Calu3 (cell line): ENCODE results near the gene CDH22. TPM values are rescaled to one million over a fixed set of nuclear protein-coding genes. Genes with fewer than 3 reads are reported as not detected.

Experiments used
- BruUV-seq: library from RNA; stranded (reverse); fragments of 400-500 nt; replicated peaks from 2 replicates; lab custom pipeline; 2021; lab: Mats Ljungman, UMichigan
- CTCF ChIA-PET: fragments of 300-600 bp; sonication (Branson Sonifier 250); formaldehyde crosslinking; loops from one replicate; lab custom pipeline; 2022; ENCODE audit warnings: antibody characterized with exemption; lab: Charles Lee
- DNase-seq: peaks from one replicate; pipeline ENCODE4 v3.0.0; 2022
- H3K27ac Mint-ChIP-seq: one replicate; pipeline ENCODE4 v1.8.0; 2022; ENCODE audit warnings: mixed read lengths; ENCODE audit not compliant: unreplicated experiment
- H3K27me3 Mint-ChIP-seq: one replicate; pipeline ENCODE4 v1.8.0; 2022; ENCODE audit warnings: mixed read lengths; ENCODE audit not compliant: unreplicated experiment
- H3K36me3 Mint-ChIP-seq: one replicate; pipeline ENCODE4 v1.8.0; 2022; ENCODE audit warnings: mild to moderate bottlenecking, moderate library complexity, mixed read lengths; ENCODE audit not compliant: insufficient read depth, unreplicated experiment
- H3K4me1 Mint-ChIP-seq: one replicate; pipeline ENCODE4 v1.8.0; 2022; ENCODE audit warnings: mild to moderate bottlenecking, low read depth, mixed read lengths; ENCODE audit not compliant: unreplicated experiment
- H3K4me3 Mint-ChIP-seq: one replicate; pipeline ENCODE4 v1.8.0; 2022; ENCODE audit warnings: mild to moderate bottlenecking, low read depth, moderate library complexity, mixed read lengths; ENCODE audit not compliant: unreplicated experiment
- H3K9me3 Mint-ChIP-seq: one replicate; pipeline ENCODE4 v1.8.0; 2022; ENCODE audit warnings: low read depth, mixed read lengths; ENCODE audit not compliant: unreplicated experiment
- intact Hi-C: fragments of 100-400 bp; cut with micrococcal nuclease; formaldehyde crosslinking; loops from one replicate; pipeline ENCODE4 v1.10.0; 2022; ENCODE audit not compliant: unreplicated experiment
- total RNA-seq: library from RNA; stranded (reverse); gene quantifications from 2 replicates; pipeline ENCODE4 v1.2.3, GENCODE V29; 2022
- TF ChIP-seq, protein P1 (sequence below): fragments of 200-600 bp; IDR thresholded peaks from one replicate; pipeline ENCODE4 v1.8.0; 2022; ENCODE audit warnings: antibody characterized with exemption; ENCODE audit not compliant: unreplicated experiment

The CDH22 gene
- total RNA-seq, 1 experiment from 2014 or later, result not detected

DNA sequence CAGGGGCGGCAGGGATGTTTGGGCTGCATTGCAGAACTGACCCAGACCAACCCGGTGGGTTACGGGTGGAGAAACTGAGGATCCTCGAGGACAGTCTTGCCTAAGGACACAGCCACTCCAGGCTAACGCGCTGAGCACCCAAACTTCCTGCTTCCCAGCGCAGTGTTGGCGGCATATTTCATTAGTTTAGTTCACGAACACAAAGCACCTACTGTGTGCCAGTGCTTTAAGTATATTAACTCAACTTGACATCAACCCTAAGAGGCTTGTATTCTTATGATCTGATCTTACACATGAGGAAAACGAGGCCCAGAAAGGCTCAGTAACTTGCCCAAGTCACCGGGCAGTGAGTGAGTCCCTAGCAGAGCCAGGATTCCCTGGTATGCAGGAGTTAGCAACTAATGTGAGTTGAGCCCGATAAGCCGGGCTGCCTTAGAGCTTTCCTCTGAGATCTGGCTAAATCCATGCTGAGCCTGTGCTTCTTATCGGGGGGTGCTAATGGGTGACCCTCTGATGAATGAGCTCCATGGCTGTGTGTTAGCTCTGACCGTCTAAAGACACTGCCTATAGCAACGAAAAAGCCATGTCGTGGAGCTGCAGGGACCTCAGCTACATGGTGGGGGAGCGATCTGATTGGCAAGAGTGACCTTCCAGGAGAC, 97.5 kb downstream of the CDH22 start:
- CTCF ChIA-PET, result no interaction called here
- H3K4me3 Mint-ChIP-seq, result no peak overlapping the region
- no peaks in the 10 kb centered on the region for H3K36me3 Mint-ChIP-seq
- H3K9me3 Mint-ChIP-seq, result no peaks in the 10 kb centered on the region
- intact Hi-C loops, result no loop called here
- peaks cover 83% of the 10 kb centered on the region for H3K27me3 Mint-ChIP-seq
- no TSS peak for BruUV-seq
- no peak for DNase-seq
- no peak overlapping the region for H3K27ac Mint-ChIP-seq
- H3K4me1 Mint-ChIP-seq, result peaks cover 36% of the 10 kb centered on the region
- TF ChIP-seq, protein P1, sequence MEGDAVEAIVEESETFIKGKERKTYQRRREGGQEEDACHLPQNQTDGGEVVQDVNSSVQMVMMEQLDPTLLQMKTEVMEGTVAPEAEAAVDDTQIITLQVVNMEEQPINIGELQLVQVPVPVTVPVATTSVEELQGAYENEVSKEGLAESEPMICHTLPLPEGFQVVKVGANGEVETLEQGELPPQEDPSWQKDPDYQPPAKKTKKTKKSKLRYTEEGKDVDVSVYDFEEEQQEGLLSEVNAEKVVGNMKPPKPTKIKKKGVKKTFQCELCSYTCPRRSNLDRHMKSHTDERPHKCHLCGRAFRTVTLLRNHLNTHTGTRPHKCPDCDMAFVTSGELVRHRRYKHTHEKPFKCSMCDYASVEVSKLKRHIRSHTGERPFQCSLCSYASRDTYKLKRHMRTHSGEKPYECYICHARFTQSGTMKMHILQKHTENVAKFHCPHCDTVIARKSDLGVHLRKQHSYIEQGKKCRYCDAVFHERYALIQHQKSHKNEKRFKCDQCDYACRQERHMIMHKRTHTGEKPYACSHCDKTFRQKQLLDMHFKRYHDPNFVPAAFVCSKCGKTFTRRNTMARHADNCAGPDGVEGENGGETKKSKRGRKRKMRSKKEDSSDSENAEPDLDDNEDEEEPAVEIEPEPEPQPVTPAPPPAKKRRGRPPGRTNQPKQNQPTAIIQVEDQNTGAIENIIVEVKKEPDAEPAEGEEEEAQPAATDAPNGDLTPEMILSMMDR, result no peak

DNA sequence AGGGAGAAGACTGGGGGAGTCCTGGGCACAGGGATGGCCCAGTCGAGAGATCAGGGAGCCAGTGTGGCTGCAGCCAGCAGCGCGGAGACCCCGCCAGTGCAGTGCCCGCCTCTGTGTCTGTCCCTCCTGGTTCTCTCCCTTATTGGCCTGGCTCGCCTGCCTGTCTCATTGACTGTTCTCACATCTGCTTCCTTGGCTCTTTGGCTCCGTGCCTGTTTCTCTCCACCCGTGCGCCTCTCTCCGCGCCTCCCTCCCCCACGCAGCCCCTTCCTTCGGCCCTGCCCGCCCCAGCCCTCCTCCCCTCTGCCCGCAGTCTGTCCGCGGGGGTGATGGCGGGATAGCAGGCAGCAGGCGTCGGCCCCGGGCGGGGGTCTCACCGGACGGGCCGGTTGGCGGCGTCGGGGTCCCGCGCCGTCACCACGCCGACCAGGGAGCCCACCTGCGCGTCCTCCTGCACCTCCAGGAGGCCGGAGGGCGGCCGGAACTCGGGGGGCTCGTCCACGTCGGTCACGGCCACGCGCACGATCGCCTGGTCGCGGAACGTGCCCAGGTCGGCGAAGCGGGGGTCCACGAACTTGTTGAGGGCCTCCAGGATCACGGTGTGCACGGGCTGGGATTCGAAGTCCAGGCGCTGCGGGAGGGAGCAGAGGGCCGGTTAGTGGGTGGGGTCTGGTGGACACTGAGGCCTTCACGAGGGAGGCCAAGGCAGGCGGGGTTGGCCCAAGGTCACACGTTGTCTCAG, 98.2 kb downstream of the CDH22 start:
- no peaks in the 10 kb centered on the region for H3K36me3 Mint-ChIP-seq
- no peak overlapping the region for H3K4me3 Mint-ChIP-seq
- no peak overlapping the region for H3K27ac Mint-ChIP-seq
- CTCF ChIA-PET, result no interaction called here
- intact Hi-C loops, result no loop called here
- TF ChIP-seq, protein P1, result no peak
- no peaks in the 10 kb centered on the region for H3K9me3 Mint-ChIP-seq
- H3K27me3 Mint-ChIP-seq, result peaks cover 89% of the 10 kb centered on the region
- BruUV-seq, result no TSS peak
- H3K4me1 Mint-ChIP-seq, result peaks cover 35% of the 10 kb centered on the region
- no peak for DNase-seq

DNA sequence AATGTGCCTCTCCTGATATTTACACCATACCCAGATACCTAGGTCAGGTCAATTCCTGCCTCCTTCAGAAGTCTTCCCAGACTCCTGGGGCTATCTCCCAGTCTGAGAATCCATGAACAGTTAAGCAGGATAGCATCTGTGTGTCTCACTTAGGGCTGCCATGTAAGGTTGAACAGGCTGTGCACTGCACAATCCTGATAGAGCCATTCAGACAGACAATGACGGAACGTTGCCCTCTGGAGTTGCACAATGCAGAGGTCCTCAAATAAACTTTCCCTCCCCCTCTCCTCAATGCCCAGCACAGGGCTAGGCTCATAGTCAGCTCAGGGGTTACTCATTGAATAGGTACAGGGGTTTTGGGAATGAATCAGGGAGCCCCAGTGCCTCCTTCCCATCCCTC, 100.5 kb downstream of the CDH22 start:
- CTCF ChIA-PET, result interaction anchor here (1.3 kb wide), 1 partner anchor 14 kb away, joined by 3 read pairs; no protein-coding TSS in a partner anchor
- H3K4me3 Mint-ChIP-seq, result no peak overlapping the region
- no peak for DNase-seq
- H3K9me3 Mint-ChIP-seq, result no peaks in the 10 kb centered on the region
- peaks cover 89% of the 10 kb centered on the region for H3K27me3 Mint-ChIP-seq
- TF ChIP-seq, protein P1, result no peak
- intact Hi-C loops, result no loop called here
- peaks cover 29% of the 10 kb centered on the region for H3K4me1 Mint-ChIP-seq
- no peak overlapping the region for H3K27ac Mint-ChIP-seq
- BruUV-seq, result no TSS peak
- H3K36me3 Mint-ChIP-seq, result no peaks in the 10 kb centered on the region

DNA sequence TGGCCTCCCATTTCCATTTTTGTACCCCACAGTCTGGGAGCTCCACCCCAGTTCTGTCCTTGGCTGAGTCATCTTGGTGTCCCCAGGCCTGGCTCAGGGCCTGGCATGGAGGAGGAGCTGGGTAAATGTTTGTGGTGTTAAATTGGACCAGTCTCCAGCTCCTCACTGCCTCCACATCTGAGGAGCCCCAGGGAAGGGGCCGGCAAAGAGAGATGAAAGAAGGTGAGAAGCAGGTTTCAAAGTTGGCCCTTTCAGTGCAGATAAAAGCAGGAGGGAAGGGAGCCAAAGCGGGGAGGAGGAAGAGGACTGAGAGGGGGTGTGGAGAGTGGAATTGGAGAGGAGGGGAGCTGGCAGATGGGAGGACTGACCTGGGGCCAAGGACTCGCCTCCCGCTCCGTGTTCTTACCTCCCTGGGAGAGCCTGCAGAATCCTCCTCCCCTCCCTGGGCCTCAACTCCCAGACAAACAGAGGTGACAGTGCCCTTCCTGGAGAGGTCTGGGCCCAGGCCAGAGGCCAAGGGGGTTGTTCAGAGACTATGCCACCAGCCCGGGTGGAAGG, 101.2 kb downstream of the CDH22 start:
- Mint-ChIP-seq H3K27me3 (peaks cover 89% of the 10 kb centered on the region), H3K27ac (no peak overlapping the region), H3K4me1 (peaks cover 29% of the 10 kb centered on the region), H3K36me3 (no peaks in the 10 kb centered on the region), H3K9me3 (no peaks in the 10 kb centered on the region), H3K4me3 (no peak overlapping the region)
- CTCF ChIA-PET, result interaction anchor here (1.3 to 1.9 kb wide), 4 partner anchors 9 to 100 kb away, joined by 3 to 8 read pairs (median 4); no protein-coding TSS in a partner anchor
- BruUV-seq, result no TSS peak
- no peak for DNase-seq
- TF ChIP-seq, protein P1, result no peak
- intact Hi-C loops, result no loop called here
